HepG2 (cell line): ENCODE data around the gene ZBTB22. TPM values are rescaled to one million over a fixed set of nuclear protein-coding genes. Genes with fewer than 3 reads are reported as not detected.

Source experiments
- NCOR1 ChIP-seq: fragments of 200-600 bp; sonication (generic); IDR thresholded peaks from 2 replicates; pipeline ENCODE4 v1.7.0; 2017; ENCODE audit warnings: antibody characterized with exemption, low read length, borderline replicate concordance
- PITX1 ChIP-seq: sonication (generic); formaldehyde crosslinking; IDR thresholded peaks from 2 replicates; pipeline ENCODE4 v1.5.1; 2020; ENCODE audit warnings: mild to moderate bottlenecking, missing genetic modification reagents
- POLR2G ChIP-seq: fragments of 200-400 bp; formaldehyde crosslinking; IDR thresholded peaks from 2 replicates; pipeline ENCODE4 v1.6.1; 2018; ENCODE audit warnings: mild to moderate bottlenecking, low read depth, low read length, moderate library complexity
- SATB2 ChIP-seq: sonication (generic); formaldehyde crosslinking; IDR thresholded peaks from 2 replicates; pipeline ENCODE4 v1.5.0; 2020; ENCODE audit warnings: missing genetic modification reagents
- TGIF2 ChIP-seq: IDR thresholded peaks from 2 replicates; pipeline ENCODE4 v1.6.1; 2016; ENCODE audit warnings: control low read depth, missing compliant biosample characterization
- YY1 ChIP-seq: IDR thresholded peaks from 2 replicates; pipeline ENCODE4 v1.6.1; 2011; ENCODE audit warnings: low read length, low read depth, moderate library complexity, mild to moderate bottlenecking; ENCODE audit not compliant: insufficient read depth, insufficient replicate concordance
- ZNF20 ChIP-seq: sonication (generic); formaldehyde crosslinking; IDR thresholded peaks from 2 replicates; pipeline ENCODE4 v1.4.0; 2020; ENCODE audit warnings: mild to moderate bottlenecking, moderate library complexity, missing genetic modification reagents
- ZNF235 ChIP-seq: sonication (generic); formaldehyde crosslinking; IDR thresholded peaks from 2 replicates; pipeline ENCODE4 v1.8.1; 2023; ENCODE audit warnings: mild to moderate bottlenecking, missing genetic modification reagents, borderline replicate concordance
- ZNF30 ChIP-seq: sonication (generic); formaldehyde crosslinking; IDR thresholded peaks from 2 replicates; pipeline ENCODE4 v1.5.0; 2020; ENCODE audit warnings: mild to moderate bottlenecking, missing genetic modification reagents
- ZNF746 ChIP-seq: sonication (generic); formaldehyde crosslinking; IDR thresholded peaks from 2 replicates; pipeline ENCODE4 v1.8.0; 2022; ENCODE audit warnings: mild to moderate bottlenecking, missing genetic modification reagents
- ZSCAN30 ChIP-seq: sonication (generic); formaldehyde crosslinking; IDR thresholded peaks from 2 replicates; pipeline ENCODE4 v1.5.0; 2020; ENCODE audit warnings: mild to moderate bottlenecking, missing genetic modification reagents
- polyA plus RNA-seq, 8 experiments: library from polyadenylated mRNA; depleted of rRNA in 3 of 8; stranded (reverse) in 7 of 8; unstranded in 1 of 8; fragments of >200 nt; fragmentation: Illumina TruSeq in 4 of 8; extraction: Trizol in 4 of 8; gene quantifications; 2 replicates each; pipeline versions ENCODE4 v1.2.1 to v1.2.3, GENCODE V29; 2011 to 2016; ENCODE audit warnings: low read depth in 4 of 8, missing spikeins in 1 of 8, mixed read lengths in 1 of 8; ENCODE audit not compliant: insufficient read depth in 1 of 8
- total RNA-seq, 5 experiments: library from RNA; depleted of rRNA; stranded (reverse); fragments of >200 nt; fragmentation: Illumina TruSeq; extraction: Trizol; gene quantifications; 2 replicates each; pipeline ENCODE4 v1.2.3, GENCODE V29; 2016; ENCODE audit warnings: low read depth in 1 of 5
- TF ChIP-seq, protein P1 (sequence below): sonication (generic); formaldehyde crosslinking; IDR thresholded peaks from 2 replicates; pipeline ENCODE4 v1.5.1; 2020; ENCODE audit warnings: missing genetic modification reagents, mild to moderate bottlenecking, borderline replicate concordance
- TF ChIP-seq, protein P2 (sequence below): sonication (generic); formaldehyde crosslinking; IDR thresholded peaks from one replicate; pipeline ENCODE4 v1.5.1; 2020; ENCODE audit warnings: mild to moderate bottlenecking, missing genetic modification reagents; ENCODE audit errors: not compliant biosample characterization
- TF ChIP-seq, protein P3 (sequence below): sonication (generic); formaldehyde crosslinking; IDR thresholded peaks from 2 replicates; pipeline ENCODE4 v1.4.0; 2020; ENCODE audit warnings: low read depth, mild to moderate bottlenecking, missing genetic modification reagents
- TF ChIP-seq, protein P4 (sequence below): sonication (generic); formaldehyde crosslinking; IDR thresholded peaks from 2 replicates; pipeline ENCODE4 v1.8.0; 2022; ENCODE audit warnings: mild to moderate bottlenecking, missing genetic modification reagents, borderline replicate concordance

ZBTB22 gene
- total and polyA plus RNA-seq, 2 of the 13 experiments (the other 11 are each of a cell fraction or from before 2014, with no cell fraction given): 8.0 to 10.6 TPM

GRCh38 chr6:33271468-33272274, 45.9 kb downstream of the ZBTB22 start, which contains the start of the genes RPS18 and VPS52 (continued):
- TF ChIP-seq, protein P1, sequence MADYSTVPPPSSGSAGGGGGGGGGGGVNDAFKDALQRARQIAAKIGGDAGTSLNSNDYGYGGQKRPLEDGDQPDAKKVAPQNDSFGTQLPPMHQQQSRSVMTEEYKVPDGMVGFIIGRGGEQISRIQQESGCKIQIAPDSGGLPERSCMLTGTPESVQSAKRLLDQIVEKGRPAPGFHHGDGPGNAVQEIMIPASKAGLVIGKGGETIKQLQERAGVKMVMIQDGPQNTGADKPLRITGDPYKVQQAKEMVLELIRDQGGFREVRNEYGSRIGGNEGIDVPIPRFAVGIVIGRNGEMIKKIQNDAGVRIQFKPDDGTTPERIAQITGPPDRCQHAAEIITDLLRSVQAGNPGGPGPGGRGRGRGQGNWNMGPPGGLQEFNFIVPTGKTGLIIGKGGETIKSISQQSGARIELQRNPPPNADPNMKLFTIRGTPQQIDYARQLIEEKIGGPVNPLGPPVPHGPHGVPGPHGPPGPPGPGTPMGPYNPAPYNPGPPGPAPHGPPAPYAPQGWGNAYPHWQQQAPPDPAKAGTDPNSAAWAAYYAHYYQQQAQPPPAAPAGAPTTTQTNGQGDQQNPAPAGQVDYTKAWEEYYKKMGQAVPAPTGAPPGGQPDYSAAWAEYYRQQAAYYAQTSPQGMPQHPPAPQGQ (CRISPR knock-in tag): no peak
- TF ChIP-seq ZNF746 (CRISPR knock-in tag) (peak; percentile 59; the same call in 1 of the 2 replicates), POLR2G (peak; percentile 100), SATB2 (CRISPR knock-in tag) (peak; percentile 10), ZSCAN30 (CRISPR knock-in tag) (peak; percentile 65; the same call in 1 of the 2 replicates), NCOR1 (peak; percentile 58; the same call in 1 of the 2 replicates), YY1 (peak; percentile 97), TGIF2 (CRISPR knock-in tag) (peak; percentile 58), ZNF30 (CRISPR knock-in tag) (peak; percentile 80; the same call in 1 of the 2 replicates), ZNF235 (no peak), PITX1 (CRISPR knock-in tag) (peak; percentile 76), ZNF20 (CRISPR knock-in tag) (0 out of 2 replicates have a peak, but pooled peaks have one; percentile 17)
- TF ChIP-seq, protein P2, sequence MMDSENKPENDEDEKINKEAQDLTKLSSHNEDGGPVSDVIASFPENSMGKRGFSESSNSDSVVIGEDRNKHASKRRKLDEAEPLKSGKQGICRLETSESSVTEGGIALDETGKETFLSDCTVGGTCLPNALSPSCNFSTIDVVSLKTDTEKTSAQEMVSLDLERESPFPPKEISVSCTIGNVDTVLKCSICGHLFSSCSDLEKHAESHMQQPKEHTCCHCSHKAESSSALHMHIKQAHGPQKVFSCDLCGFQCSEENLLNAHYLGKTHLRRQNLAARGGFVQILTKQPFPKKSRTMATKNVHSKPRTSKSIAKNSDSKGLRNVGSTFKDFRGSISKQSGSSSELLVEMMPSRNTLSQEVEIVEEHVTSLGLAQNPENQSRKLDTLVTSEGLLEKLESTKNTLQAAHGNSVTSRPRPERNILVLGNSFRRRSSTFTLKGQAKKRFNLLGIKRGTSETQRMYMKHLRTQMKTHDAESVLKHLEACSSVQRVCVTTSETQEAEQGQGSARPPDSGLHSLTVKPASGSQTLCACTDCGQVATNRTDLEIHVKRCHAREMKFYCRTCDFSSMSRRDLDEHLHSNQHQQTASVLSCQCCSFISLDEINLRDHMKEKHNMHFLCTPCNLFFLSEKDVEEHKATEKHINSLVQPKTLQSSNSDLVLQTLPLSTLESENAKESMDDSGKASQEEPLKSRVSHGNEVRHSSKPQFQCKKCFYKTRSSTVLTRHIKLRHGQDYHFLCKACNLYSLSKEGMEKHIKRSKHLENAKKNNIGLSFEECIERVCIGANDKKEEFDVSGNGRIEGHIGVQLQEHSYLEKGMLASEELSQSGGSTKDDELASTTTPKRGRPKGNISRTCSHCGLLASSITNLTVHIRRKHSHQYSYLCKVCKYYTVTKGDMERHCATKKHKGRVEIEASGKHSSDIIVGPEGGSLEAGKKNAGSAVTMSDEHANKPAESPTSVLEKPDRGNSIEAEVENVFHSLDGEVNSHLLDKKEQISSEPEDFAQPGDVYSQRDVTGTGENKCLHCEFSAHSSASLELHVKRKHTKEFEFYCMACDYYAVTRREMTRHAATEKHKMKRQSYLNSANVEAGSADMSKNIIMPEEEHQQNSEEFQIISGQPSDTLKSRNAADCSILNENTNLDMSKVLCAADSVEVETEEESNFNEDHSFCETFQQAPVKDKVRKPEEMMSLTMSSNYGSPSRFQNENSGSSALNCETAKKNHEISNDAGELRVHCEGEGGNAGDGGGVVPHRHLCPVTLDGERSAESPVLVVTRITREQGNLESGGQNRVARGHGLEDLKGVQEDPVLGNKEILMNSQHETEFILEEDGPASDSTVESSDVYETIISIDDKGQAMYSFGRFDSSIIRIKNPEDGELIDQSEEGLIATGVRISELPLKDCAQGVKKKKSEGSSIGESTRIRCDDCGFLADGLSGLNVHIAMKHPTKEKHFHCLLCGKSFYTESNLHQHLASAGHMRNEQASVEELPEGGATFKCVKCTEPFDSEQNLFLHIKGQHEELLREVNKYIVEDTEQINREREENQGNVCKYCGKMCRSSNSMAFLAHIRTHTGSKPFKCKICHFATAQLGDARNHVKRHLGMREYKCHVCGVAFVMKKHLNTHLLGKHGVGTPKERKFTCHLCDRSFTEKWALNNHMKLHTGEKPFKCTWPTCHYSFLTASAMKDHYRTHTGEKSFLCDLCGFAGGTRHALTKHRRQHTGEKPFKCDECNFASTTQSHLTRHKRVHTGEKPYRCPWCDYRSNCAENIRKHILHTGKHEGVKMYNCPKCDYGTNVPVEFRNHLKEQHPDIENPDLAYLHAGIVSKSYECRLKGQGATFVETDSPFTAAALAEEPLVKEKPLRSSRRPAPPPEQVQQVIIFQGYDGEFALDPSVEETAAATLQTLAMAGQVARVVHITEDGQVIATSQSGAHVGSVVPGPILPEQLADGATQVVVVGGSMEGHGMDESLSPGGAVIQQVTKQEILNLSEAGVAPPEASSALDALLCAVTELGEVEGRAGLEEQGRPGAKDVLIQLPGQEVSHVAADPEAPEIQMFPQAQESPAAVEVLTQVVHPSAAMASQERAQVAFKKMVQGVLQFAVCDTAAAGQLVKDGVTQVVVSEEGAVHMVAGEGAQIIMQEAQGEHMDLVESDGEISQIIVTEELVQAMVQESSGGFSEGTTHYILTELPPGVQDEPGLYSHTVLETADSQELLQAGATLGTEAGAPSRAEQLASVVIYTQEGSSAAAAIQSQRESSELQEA: peak; percentile 74
- TF ChIP-seq, protein P3, sequence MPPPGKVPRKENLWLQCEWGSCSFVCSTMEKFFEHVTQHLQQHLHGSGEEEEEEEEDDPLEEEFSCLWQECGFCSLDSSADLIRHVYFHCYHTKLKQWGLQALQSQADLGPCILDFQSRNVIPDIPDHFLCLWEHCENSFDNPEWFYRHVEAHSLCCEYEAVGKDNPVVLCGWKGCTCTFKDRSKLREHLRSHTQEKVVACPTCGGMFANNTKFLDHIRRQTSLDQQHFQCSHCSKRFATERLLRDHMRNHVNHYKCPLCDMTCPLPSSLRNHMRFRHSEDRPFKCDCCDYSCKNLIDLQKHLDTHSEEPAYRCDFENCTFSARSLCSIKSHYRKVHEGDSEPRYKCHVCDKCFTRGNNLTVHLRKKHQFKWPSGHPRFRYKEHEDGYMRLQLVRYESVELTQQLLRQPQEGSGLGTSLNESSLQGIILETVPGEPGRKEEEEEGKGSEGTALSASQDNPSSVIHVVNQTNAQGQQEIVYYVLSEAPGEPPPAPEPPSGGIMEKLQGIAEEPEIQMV (CRISPR knock-in tag): peak; percentile 18; the same call in 1 of the 2 replicates
- TF ChIP-seq, protein P4, sequence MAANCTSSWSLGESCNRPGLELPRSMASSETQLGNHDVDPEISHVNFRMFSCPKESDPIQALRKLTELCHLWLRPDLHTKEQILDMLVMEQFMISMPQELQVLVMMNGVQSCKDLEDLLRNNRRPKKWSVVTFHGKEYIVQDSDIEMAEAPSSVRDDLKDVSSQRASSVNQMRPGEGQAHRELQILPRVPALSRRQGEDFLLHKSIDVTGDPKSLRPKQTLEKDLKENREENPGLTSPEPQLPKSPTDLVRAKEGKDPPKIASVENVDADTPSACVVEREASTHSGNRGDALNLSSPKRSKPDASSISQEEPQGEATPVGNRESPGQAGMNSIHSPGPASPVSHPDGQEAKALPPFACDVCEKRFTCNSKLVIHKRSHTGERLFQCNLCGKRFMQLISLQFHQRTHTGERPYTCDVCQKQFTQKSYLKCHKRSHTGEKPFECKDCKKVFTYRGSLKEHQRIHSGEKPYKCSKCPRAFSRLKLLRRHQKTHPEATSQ: peak; percentile 85
